ENCODE measurements around the gene ADAMTS20. TPM values are rescaled to one million over a fixed set of nuclear protein-coding genes. Genes with fewer than 3 reads are reported as not detected.
A peak's percentile ranks its signal among the peaks of the same experiment; 100 is the strongest.
"Not testable (repeated sequence)": the region's sequence is repeated elsewhere in the genome, so short reads cannot be mapped to it uniquely, and the experiment has no call there.

Gene ADAMTS20
- total RNA-seq, 2 donors from 2014 or later = 0.70 to 1.1 TPM

DNA sequence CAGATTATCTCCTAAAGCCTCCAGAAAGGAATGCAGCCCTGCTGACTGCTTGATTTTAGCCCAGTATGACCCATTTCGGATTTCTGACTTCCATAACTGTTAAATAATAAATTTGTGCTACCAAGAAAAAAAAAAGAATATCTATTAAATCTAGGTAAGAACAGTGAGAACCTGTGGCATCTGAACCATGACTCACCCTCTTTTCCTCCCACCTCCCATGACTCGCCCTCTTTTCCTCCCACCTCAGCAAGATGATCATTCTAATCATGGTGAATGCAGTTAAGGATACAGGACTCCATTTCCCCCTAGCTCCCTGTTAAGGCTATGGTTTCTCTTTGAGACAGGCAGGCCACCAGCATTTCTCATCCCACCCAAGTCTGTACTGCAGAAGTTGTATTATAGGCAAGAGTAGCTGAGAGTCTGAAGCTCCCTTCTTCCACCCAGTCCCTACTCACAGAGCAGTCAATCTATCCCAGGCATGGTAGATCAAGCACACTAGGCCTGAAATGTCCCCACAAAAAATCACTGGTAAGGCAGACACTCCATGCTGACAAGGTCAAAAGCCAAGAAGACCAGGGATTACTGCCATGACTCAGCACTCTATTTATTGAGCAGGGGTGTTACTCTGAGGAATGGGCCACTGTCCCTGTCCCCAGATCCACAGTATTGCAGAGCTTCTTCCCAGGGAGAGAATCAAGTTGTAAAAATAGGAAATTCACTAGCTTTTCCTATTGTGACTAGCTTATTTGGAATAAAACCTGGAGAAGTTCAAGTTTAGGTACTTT is 188.9 kb downstream of the ADAMTS20 start:
- H3K27ac ChIP-seq (ENCODE audit: low read depth, low read length) = no peak overlapping the region
- Mint-ChIP-seq H3K36me3 (ENCODE audit: low read depth) (no peaks in the 10 kb centered on the region), H3K4me1 (no peaks in the 10 kb centered on the region), H3K27ac (peak overlapping the region; percentile 44), H3K4me3 (no peak overlapping the region), H3K27me3 (ENCODE audit: insufficient read depth) (no peaks in the 10 kb centered on the region), H3K9me3 (peaks cover 3% of the 10 kb centered on the region)
- no peaks in the 10 kb centered on the region for H3K27me3 ChIP-seq (ENCODE audit: control insufficient read depth, insufficient read depth, low read length, poor library complexity, severe bottlenecking)
- TF ChIP-seq, protein P1, sequence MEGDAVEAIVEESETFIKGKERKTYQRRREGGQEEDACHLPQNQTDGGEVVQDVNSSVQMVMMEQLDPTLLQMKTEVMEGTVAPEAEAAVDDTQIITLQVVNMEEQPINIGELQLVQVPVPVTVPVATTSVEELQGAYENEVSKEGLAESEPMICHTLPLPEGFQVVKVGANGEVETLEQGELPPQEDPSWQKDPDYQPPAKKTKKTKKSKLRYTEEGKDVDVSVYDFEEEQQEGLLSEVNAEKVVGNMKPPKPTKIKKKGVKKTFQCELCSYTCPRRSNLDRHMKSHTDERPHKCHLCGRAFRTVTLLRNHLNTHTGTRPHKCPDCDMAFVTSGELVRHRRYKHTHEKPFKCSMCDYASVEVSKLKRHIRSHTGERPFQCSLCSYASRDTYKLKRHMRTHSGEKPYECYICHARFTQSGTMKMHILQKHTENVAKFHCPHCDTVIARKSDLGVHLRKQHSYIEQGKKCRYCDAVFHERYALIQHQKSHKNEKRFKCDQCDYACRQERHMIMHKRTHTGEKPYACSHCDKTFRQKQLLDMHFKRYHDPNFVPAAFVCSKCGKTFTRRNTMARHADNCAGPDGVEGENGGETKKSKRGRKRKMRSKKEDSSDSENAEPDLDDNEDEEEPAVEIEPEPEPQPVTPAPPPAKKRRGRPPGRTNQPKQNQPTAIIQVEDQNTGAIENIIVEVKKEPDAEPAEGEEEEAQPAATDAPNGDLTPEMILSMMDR (conservative IDR thresholded peaks at IDR 0.05) = no peak
- peak; percentile 42 for DNase-seq
- no peaks in the 10 kb centered on the region for H3K9me3 ChIP-seq (ENCODE audit: control insufficient read depth, low read length)
- H3K4me1 ChIP-seq (ENCODE audit: control insufficient read depth, insufficient read depth, low read length) = no peaks in the 10 kb centered on the region
- no peak overlapping the region for H3K9ac ChIP-seq (ENCODE audit: extremely low read depth, low read length, poor library complexity, severe bottlenecking)
- H3K4me3 ChIP-seq (ENCODE audit: low read length) = no peak overlapping the region
- no peaks in the 10 kb centered on the region for H3K36me3 ChIP-seq (ENCODE audit: control insufficient read depth, insufficient read depth, low read length)
- WGBS, 2 experiments (ENCODE audit: insufficient coverage in 1 of 2, insufficient read length in 1 of 2) = 82% methylated on average over 1 of the region's 2 CpGs; no CpG with 5 or more reads in 1 of the 2 experiments

DNA sequence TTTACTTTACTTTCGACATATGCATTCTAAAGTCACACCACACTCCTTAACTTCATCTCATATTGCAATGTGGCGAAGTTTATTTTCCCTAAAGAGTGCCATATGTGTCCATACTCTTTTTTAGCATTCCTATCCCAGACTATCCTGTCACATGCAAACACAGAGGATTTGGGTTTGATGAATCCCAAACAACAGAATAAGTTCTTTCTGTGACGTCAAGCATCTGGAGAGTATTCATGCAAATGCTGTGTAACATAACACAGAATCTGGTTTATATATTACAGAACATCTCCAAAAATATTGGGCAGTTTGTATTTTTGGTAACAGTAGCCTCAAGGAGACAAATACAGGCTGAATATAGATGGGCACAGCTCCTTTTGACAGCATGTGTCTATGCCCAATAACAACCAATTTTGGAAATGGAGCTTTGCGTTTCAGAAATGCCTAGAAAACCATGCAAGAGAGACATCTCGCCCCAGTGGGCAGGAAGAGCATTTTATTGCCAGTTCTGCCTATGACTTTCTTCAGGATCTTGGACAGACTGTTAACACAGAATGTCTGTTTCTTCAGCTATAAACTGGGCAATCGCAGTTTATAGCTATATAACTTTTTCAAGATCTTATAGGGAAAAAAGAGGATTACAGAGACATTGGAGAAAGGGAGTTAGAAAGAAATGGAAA is 190.8 kb downstream of the ADAMTS20 start:
- H3K4me3 Mint-ChIP-seq = no peak overlapping the region
- TF ChIP-seq, protein P1 (conservative IDR thresholded peaks at IDR 0.05) = no peak

DNA sequence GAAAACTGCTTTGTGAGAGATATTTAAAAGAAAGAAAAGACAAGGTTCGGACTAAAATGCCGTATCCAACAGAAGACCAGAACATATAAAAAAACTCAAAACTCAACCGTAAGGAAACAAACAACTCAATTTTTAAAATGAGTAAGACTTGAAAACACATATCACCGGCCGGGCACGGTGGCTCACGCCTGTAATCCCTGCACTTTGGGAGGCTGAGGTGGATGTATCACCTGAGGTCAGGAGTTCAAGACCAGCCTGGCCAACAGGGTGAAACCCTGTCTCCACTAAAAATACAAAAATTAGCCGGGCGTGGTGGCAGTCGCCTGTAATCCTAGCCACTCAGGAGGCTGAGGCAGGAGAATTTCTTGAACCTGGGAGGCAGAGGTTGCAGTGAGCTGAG is 192.0 kb downstream of the ADAMTS20 start:
- not testable (repeated sequence) for H3K36me3 ChIP-seq (ENCODE audit: control insufficient read depth, insufficient read depth, low read length); H3K4me3 ChIP-seq (ENCODE audit: low read length); H3K36me3 Mint-ChIP-seq (ENCODE audit: low read depth); H3K27me3 Mint-ChIP-seq (ENCODE audit: insufficient read depth); H3K27ac Mint-ChIP-seq; H3K27ac ChIP-seq (ENCODE audit: low read depth, low read length); H3K4me3 Mint-ChIP-seq; H3K4me1 ChIP-seq (ENCODE audit: control insufficient read depth, insufficient read depth, low read length); DNase-seq; H3K4me1 Mint-ChIP-seq; H3K9me3 ChIP-seq (ENCODE audit: control insufficient read depth, low read length); H3K9ac ChIP-seq (ENCODE audit: extremely low read depth, low read length, poor library complexity, severe bottlenecking); H3K9me3 Mint-ChIP-seq; H3K27me3 ChIP-seq (ENCODE audit: control insufficient read depth, insufficient read depth, low read length, poor library complexity, severe bottlenecking)
- 94 to 96% methylated on average over 7 to 10 of the region's 10 CpGs for WGBS, 2 experiments (ENCODE audit: insufficient coverage in 1 of 2, insufficient read length in 1 of 2)

More for the DNA sequence above, 190.8 kb downstream of the ADAMTS20 start:
- Mint-ChIP-seq H3K9me3 (peaks cover 3% of the 10 kb centered on the region), H3K36me3 (ENCODE audit: low read depth) (no peaks in the 10 kb centered on the region), H3K27me3 (ENCODE audit: insufficient read depth) (no peaks in the 10 kb centered on the region), H3K4me1 (no peaks in the 10 kb centered on the region), H3K27ac (no peak overlapping the region)
- Histone ChIP-seq H3K27me3 (ENCODE audit: control insufficient read depth, insufficient read depth, low read length, poor library complexity, severe bottlenecking) (no peaks in the 10 kb centered on the region), H3K27ac (ENCODE audit: low read depth, low read length) (no peak overlapping the region), H3K4me3 (ENCODE audit: low read length) (no peak overlapping the region), H3K4me1 (ENCODE audit: control insufficient read depth, insufficient read depth, low read length) (no peaks in the 10 kb centered on the region), H3K9ac (ENCODE audit: extremely low read depth, low read length, poor library complexity, severe bottlenecking) (no peak overlapping the region), H3K36me3 (ENCODE audit: control insufficient read depth, insufficient read depth, low read length) (no peaks in the 10 kb centered on the region), H3K9me3 (ENCODE audit: control insufficient read depth, low read length) (no peaks in the 10 kb centered on the region)
- 93 to 97% methylated on average over 4 to 6 of the region's 6 CpGs for WGBS, 2 experiments (ENCODE audit: insufficient coverage in 1 of 2, insufficient read length in 1 of 2)
- no peak for DNase-seq

Data from endodermal cell (in vitro differentiated cells).